H1 (cell line): Measurements from ENCODE around the gene HEATR1. TPM values are rescaled to one million over a fixed set of nuclear protein-coding genes. Genes with fewer than 3 reads are reported as not detected.

ENCODE experiments used
- BCL11A ChIP-seq, 2 experiments: IDR thresholded peaks; one replicate each; pipeline ENCODE4 v1.6.1; 2011; ENCODE audit warnings: low read depth in 2 of 2, low read length in 2 of 2, mild to moderate bottlenecking in 2 of 2
- CBX8 ChIP-seq: fragments of 300-800, 300-1000 bp; sonication (generic); IDR thresholded peaks from 2 replicates; pipeline ENCODE4 v1.7.1; 2016; ENCODE audit warnings: low read depth, low read length, borderline replicate concordance
- FOSL1 ChIP-seq: IDR thresholded peaks from 2 replicates; pipeline ENCODE4 v1.6.1; 2011; ENCODE audit warnings: mild to moderate bottlenecking, low read depth, low read length, moderate library complexity; ENCODE audit not compliant: insufficient read depth
- JUN ChIP-seq: IDR thresholded peaks from 2 replicates; pipeline ENCODE4 v1.6.1; 2011; ENCODE audit warnings: low read depth, mild to moderate bottlenecking, improper control_type of control experiment, low read length
- NRF1 ChIP-seq: IDR thresholded peaks from 2 replicates; pipeline ENCODE4 v1.6.1; 2011; ENCODE audit warnings: mild to moderate bottlenecking, low read depth, low read length, improper control_type of control experiment
- POLR2A ChIP-seq, 2 experiments: IDR thresholded peaks; 1 replicate in 1 of 2; 2 replicates in 1 of 2; pipeline ENCODE4 v1.6.1; 2011; ENCODE audit warnings: low read depth in 2 of 2, low read length in 2 of 2, mild to moderate bottlenecking in 2 of 2; ENCODE audit errors: control extremely low read depth in 1 of 2
- RAD21 ChIP-seq, 2 experiments: IDR thresholded peaks in 1 of 2; conservative IDR thresholded peaks in 1 of 2; 2 replicates each; pipeline ENCODE4 v1.6.1; 2011; ENCODE audit warnings: low read depth in 2 of 2, low read length in 2 of 2, improper control_type of control experiment in 1 of 2, inconsistent platforms in 1 of 2, mild to moderate bottlenecking in 1 of 2, moderate library complexity in 1 of 2
- SAP30 ChIP-seq: fragments of 300-600 bp; sonication (generic); IDR thresholded peaks from 2 replicates; pipeline ENCODE4 v1.7.1; 2012; ENCODE audit warnings: low read length, moderate library complexity, mild to moderate bottlenecking, inconsistent platforms; ENCODE audit not compliant: insufficient read depth, insufficient replicate concordance
- SUZ12 ChIP-seq: fragments of 200-600 bp; sonication (generic); IDR thresholded peaks from 2 replicates; pipeline ENCODE4 v1.6.1; 2012; ENCODE audit warnings: mild to moderate bottlenecking, inconsistent platforms, low read length, moderate library complexity, mixed read lengths
- TBP ChIP-seq: IDR thresholded peaks from 2 replicates; pipeline ENCODE4 v1.6.1; 2011; ENCODE audit warnings: low read depth, low read length, improper control_type of control experiment
- polyA plus RNA-seq, 7 experiments: library from polyadenylated mRNA; depleted of rRNA in 3 of 7; stranded (reverse) in 5 of 7; unstranded in 2 of 7; fragments of >200 nt in 5 of 7; fragments of 200-250 nt in 2 of 7; gene quantifications; 1 replicate in 5 of 7; 2 replicates in 1 of 7; 4 replicates in 1 of 7; pipeline versions ENCODE4 v1.2.1 to v1.2.3, GENCODE V29; 2011 to 2013; ENCODE audit warnings: missing spikeins in 2 of 7, mixed read lengths in 2 of 7
- total RNA-seq: library from RNA; stranded (reverse); fragmentation: NEBNext Ultra II Directional; extraction: Animal tissue kit (Norgen Biotek cat#: 25700); gene quantifications from 2 replicates; pipeline ENCODE4 v1.2.1, GENCODE V29; 2021
- TF ChIP-seq, protein P1 (sequence below): fragments of 300-600 bp; sonication (generic); IDR thresholded peaks from 2 replicates; pipeline ENCODE4 v1.7.1; 2012; ENCODE audit warnings: low read length, moderate library complexity, mild to moderate bottlenecking, inconsistent platforms; ENCODE audit not compliant: insufficient replicate concordance

HEATR1 gene
- total and polyA plus RNA-seq, 2 of the 8 experiments (the other 6 are each of a cell fraction or from before 2014, with no cell fraction given): 13.0 to 95.8 TPM

DNA sequence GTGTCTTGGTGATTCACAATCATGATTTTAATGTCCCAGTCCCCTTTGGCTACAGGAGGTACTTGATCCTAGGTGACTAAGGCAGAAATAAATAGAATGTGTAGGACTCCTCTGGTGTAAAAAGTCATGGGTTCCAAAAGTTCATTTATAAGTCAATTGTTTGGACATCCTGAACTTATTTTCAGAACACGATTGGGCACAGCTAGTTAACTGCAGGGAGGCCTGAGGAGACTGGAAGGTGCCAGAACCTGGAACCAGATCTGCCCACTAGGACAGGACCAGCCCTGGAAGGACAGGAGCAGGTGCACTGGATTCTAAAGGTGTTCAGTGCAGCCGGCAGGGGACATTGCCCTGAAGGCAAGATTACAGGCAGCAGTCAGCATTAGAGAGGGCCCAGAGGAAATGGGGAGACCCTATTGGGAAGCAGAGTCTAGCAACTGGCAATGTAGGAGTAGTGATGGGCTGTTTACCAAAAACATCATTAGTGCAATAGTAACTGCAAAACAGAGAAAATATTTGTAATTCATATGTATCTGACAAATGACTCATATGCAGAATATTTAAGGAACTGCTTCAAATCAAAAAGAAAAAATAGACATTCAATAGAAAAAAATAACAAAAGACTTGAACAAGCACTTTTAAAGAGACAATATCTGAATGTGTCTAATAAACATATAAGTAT is 23.6 kb upstream of the HEATR1 start (continued):
- TF ChIP-seq, protein P1, sequence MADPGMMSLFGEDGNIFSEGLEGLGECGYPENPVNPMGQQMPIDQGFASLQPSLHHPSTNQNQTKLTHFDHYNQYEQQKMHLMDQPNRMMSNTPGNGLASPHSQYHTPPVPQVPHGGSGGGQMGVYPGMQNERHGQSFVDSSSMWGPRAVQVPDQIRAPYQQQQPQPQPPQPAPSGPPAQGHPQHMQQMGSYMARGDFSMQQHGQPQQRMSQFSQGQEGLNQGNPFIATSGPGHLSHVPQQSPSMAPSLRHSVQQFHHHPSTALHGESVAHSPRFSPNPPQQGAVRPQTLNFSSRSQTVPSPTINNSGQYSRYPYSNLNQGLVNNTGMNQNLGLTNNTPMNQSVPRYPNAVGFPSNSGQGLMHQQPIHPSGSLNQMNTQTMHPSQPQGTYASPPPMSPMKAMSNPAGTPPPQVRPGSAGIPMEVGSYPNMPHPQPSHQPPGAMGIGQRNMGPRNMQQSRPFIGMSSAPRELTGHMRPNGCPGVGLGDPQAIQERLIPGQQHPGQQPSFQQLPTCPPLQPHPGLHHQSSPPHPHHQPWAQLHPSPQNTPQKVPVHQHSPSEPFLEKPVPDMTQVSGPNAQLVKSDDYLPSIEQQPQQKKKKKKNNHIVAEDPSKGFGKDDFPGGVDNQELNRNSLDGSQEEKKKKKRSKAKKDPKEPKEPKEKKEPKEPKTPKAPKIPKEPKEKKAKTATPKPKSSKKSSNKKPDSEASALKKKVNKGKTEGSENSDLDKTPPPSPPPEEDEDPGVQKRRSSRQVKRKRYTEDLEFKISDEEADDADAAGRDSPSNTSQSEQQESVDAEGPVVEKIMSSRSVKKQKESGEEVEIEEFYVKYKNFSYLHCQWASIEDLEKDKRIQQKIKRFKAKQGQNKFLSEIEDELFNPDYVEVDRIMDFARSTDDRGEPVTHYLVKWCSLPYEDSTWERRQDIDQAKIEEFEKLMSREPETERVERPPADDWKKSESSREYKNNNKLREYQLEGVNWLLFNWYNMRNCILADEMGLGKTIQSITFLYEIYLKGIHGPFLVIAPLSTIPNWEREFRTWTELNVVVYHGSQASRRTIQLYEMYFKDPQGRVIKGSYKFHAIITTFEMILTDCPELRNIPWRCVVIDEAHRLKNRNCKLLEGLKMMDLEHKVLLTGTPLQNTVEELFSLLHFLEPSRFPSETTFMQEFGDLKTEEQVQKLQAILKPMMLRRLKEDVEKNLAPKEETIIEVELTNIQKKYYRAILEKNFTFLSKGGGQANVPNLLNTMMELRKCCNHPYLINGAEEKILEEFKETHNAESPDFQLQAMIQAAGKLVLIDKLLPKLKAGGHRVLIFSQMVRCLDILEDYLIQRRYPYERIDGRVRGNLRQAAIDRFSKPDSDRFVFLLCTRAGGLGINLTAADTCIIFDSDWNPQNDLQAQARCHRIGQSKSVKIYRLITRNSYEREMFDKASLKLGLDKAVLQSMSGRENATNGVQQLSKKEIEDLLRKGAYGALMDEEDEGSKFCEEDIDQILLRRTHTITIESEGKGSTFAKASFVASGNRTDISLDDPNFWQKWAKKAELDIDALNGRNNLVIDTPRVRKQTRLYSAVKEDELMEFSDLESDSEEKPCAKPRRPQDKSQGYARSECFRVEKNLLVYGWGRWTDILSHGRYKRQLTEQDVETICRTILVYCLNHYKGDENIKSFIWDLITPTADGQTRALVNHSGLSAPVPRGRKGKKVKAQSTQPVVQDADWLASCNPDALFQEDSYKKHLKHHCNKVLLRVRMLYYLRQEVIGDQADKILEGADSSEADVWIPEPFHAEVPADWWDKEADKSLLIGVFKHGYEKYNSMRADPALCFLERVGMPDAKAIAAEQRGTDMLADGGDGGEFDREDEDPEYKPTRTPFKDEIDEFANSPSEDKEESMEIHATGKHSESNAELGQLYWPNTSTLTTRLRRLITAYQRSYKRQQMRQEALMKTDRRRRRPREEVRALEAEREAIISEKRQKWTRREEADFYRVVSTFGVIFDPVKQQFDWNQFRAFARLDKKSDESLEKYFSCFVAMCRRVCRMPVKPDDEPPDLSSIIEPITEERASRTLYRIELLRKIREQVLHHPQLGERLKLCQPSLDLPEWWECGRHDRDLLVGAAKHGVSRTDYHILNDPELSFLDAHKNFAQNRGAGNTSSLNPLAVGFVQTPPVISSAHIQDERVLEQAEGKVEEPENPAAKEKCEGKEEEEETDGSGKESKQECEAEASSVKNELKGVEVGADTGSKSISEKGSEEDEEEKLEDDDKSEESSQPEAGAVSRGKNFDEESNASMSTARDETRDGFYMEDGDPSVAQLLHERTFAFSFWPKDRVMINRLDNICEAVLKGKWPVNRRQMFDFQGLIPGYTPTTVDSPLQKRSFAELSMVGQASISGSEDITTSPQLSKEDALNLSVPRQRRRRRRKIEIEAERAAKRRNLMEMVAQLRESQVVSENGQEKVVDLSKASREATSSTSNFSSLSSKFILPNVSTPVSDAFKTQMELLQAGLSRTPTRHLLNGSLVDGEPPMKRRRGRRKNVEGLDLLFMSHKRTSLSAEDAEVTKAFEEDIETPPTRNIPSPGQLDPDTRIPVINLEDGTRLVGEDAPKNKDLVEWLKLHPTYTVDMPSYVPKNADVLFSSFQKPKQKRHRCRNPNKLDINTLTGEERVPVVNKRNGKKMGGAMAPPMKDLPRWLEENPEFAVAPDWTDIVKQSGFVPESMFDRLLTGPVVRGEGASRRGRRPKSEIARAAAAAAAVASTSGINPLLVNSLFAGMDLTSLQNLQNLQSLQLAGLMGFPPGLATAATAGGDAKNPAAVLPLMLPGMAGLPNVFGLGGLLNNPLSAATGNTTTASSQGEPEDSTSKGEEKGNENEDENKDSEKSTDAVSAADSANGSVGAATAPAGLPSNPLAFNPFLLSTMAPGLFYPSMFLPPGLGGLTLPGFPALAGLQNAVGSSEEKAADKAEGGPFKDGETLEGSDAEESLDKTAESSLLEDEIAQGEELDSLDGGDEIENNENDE: no peak
- TF ChIP-seq TBP (no peak), RAD21 (IDR thresholded peaks at IDR 0.05 in 1 of 2, conservative IDR thresholded peaks at IDR 0.05 in 1 of 2; ENCODE audit: low read depth in 2 of 2, low read length in 2 of 2) (no peak), CBX8 (no peak), SUZ12 (no peak), POLR2A (IDR thresholded peaks at IDR 0.05; ENCODE audit: control extremely low read depth in 1 of 2, low read depth in 2 of 2, low read length in 2 of 2) (no peak), NRF1 (no peak), JUN (no peak), BCL11A (IDR thresholded peaks at IDR 0.05; ENCODE audit: low read depth in 2 of 2, low read length in 2 of 2) (no peak), FOSL1 (no peak), SAP30 (no peak)
